Glomerular visceral epithelial cell (primary cell): ENCODE data around the gene USP13.
A peak's percentile ranks its signal among the peaks of the same experiment; 100 is the strongest.
"Not testable (repeated sequence)": the region's sequence is repeated elsewhere in the genome, so short reads cannot be mapped to it uniquely, and the experiment has no call there.

Source experiments
- DNase-seq: peaks from one replicate; pipeline ENCODE4 v3.0.0-alpha.2; 2016; ENCODE audit errors: extremely low spot score

Gene USP13, protein sequence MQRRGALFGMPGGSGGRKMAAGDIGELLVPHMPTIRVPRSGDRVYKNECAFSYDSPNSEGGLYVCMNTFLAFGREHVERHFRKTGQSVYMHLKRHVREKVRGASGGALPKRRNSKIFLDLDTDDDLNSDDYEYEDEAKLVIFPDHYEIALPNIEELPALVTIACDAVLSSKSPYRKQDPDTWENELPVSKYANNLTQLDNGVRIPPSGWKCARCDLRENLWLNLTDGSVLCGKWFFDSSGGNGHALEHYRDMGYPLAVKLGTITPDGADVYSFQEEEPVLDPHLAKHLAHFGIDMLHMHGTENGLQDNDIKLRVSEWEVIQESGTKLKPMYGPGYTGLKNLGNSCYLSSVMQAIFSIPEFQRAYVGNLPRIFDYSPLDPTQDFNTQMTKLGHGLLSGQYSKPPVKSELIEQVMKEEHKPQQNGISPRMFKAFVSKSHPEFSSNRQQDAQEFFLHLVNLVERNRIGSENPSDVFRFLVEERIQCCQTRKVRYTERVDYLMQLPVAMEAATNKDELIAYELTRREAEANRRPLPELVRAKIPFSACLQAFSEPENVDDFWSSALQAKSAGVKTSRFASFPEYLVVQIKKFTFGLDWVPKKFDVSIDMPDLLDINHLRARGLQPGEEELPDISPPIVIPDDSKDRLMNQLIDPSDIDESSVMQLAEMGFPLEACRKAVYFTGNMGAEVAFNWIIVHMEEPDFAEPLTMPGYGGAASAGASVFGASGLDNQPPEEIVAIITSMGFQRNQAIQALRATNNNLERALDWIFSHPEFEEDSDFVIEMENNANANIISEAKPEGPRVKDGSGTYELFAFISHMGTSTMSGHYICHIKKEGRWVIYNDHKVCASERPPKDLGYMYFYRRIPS

DNA sequence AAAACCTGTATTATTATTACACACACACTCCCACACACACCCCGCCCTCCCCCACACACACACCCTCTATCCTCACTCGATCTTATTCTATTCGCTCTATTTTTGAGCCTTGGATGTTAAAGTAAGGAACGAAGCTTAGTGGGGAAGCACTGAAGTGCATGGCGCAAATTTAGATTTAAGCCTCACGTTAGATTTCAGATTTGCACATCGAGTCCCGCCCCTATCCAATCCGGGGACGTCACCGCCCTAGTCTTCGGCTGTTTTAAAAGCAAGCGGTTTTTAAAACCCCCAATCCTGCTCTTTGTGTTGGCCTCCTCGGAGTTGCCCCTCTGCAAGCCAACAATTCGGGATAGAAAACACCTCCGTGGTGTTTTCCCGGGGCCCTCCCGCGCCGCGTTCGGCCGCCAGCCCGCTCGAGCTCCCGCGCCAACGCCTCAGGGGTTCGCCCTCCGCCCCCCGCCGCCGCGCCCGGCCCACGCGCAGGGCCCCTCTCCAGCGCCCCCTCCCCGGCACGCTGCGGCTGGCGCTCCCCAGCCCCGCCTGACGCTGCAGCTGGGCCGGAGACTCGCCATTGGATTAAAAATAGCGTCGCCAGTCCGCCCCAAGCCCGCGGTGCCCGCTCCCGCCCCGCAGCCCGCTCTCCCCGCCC, at the start of gene USP13:
USP13 (plus strand) TSS at position 594 of the 649 bp plus-strand sequence. CDS start 186 bp downstream, outside the sequence.
- DNase-seq: peak; percentile 74

DNA sequence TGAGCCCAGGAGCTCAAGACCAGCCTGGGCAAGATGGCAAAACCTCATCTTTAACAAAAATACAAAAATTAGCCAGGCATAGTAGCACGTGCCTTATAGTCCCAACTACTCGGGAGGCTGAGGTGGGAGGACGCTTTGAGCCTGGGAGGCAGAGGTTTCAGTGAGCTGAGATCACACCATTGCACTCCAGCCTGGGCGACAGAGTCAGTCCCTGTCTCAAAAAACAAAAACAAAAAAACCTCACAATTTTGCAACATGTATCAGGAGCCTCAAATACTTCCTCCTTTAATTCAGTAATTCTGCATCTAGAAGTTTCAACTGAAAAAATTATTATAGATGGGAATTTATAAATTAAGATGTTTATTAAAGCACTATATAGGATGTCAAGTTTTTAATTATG, 49.5 kb upstream of the USP13 start:
- no peak for DNase-seq

DNA sequence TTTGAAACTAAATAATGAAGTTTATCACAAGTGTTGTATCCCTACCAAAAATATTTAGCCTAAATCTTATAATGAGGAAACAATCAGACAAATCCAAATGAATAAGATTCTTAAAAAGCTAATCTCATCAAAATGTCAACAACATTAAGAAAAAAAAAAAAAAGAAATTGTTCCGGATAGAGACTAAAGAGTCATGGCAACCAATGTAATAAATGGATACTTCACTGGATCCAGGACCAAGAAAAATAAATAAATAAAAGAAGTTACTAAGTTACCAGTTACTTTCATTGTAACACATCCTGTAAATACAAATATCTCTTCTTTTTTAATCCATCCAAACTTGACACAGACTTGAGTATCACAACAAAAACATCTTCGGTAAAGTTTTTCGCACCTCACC, 49.0 kb upstream of the USP13 start:
- DNase-seq: peak; percentile 2

DNA sequence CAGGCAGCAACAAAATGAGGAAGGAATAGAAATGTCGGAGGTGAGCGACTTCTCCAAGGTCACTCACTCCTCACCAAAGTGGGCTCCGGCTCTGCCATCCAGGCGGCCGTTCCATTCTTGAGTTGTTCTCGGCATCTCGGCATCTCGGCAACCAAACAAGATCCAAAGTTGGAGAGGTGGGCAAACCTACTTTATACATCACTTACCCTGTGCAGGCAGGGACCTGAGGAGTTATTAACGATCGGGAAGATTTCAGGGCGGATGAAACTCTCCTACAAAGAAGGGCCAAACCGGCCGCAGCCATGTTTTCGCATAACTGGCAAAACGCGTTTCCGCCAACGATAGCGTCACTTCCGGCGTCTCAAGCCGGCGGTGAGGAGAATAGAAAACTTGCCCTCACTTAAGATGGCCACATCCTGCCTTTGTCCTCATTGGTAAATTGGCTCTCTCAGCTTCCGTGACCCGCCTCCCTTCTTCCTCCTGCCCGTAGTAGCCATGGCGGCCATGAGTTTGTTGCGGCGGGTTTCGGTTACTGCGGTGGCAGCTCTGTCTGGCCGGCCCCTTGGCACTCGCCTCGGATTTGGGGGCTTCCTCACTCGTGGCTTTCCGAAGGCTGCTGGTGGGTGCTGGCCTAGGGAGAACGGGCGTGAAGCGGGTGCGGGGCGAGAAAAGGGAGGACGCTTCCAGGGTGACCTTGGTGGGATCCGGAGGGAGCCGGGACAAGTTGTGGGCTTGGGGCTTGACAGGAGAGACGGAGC, 48.3 kb upstream of the USP13 start, which contains the start of the genes MRPL47 and NDUFB5:
MRPL47 (minus strand) TSS at position 318 of the 758 bp plus-strand sequence; CDS start at position 304, 14 bp downstream.
NDUFB5 (plus strand) TSS at position 474 of the 758 bp plus-strand sequence; CDS start at position 496, 22 bp downstream.
- DNase-seq: peak; percentile 90

DNA sequence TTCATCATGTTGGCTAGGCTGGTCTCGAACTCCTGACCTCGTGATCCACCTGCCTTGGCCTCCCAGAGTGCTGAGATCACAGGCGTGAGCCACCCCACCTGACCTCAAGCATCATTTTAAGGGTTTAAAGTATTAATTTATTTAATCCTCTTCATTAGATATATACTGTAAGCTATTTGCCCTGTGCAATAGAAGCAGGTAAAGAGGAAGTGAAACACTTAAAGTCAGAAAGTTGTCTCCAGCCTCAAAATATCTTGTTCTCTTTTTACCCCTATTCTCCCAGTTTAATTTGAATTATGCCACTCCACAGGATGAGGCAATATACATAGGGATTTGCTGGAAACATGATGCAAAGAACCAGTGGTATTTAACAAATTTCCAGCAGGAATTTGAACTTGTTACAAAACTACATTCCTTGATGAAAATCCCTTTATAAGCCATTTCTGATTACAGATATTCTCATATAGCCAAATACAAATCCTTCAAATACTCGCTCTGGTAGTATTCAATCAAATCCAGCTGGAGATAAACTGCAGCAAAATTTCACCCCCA, 46.2 kb upstream of the USP13 start:
- DNase-seq: no peak

DNA sequence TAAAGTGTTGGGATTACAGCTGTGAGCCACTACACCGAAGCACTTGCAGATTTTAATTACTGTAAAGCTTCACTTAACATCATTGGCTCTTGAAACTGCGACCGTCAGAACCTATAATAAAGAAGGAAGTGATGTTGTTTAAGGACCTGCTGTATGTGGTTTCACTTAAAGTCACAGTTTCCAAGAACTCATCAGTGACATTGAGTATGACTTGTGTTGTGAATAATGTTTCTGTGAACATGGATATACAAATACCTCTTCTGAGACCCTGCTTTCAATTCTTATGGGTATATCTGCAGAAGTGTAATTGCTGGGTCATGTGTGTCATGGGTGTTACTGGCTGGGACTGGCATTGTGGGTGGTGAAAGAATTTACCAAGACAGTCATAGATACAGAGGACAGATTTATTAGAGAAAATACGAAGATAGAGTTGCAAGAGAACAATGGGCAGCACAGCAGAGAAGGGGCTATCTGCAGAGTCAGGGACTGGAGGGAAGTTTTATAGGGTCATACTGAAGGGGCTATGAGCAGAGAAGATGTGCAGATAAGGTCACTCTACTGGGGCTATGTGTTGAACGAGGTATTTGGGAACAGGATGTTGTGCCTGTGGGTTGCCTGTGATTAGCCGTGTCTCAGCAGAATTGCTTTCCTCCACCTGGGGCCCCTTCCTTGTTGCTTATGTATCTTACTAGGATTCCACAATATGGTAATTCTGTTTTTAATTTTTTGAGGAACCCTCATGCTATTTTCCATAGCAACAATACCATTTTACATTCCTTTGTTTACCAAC, 43.7 kb upstream of the USP13 start:
- DNase-seq: no peak

DNA sequence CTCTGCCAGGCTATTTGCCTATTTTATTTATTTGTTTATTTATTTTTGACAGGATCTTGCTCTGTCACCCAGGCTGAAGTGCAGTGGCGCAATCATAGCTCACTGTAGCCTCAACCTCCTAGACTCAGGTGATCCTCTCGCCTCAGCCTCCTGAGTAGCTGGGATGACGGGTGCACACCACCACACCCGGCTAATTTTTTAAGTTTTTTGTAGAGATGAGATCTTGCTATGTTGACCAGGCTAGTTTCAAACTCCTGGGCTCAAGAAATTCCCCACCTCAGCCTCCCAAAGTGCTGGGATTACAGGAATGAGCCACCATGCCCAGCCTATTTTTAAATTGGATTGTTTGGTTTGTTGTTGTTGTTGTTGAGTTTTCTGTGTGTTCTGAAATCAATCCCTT, 42.8 kb upstream of the USP13 start:
- DNase-seq: no peak

DNA sequence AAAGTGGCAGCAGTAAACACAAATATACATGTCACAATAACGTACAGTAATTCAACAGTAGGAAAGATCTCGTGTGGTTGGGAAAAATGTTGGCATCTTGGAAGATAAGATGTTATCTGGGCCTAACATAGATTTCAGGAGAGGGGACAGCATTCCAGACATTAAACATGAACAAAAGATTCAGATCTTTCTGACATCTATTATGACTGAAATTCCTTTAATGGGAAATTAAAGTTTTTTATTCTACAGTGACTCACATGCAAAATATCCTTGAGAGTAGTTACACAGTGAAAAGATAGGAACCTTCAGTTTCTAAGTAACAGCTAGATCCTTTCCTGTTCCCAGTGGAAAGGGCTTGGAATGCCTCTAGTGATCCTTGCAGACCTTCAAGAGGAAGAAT, 39.0 kb upstream of the USP13 start:
- DNase-seq: peak; percentile 4

DNA sequence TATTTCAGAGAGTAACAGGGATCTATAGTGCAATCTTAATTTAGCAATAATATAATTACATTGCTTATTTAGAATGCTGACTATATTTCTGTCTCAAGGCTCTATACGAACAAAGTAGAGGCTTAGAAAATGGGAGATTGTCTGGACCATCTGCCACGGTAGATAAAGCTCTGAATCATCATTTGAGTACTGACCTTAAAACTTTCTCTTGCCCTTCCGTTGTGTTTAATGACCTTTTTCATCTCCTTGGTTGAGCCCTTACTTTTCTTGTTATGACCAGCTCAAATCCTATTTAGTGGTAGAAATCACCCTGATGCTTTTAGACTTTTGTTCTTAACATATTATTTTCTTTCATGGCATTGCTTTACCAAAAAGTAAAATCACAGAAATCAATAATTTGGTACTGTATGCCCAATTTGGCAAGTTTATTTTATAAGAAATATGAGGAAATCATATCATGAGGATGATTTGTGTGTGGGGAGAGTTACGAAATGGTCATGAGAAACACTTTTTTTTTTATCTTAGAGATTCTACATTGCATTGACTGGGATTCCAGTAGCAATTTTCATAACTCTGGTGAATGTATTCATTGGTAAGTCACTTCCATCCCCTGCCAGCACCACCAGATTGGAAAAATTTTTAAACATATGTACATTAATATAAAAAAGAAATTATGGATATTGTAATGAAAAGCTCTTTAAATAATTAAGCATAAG, 37.2 kb upstream of the USP13 start:
- DNase-seq: no peak

DNA sequence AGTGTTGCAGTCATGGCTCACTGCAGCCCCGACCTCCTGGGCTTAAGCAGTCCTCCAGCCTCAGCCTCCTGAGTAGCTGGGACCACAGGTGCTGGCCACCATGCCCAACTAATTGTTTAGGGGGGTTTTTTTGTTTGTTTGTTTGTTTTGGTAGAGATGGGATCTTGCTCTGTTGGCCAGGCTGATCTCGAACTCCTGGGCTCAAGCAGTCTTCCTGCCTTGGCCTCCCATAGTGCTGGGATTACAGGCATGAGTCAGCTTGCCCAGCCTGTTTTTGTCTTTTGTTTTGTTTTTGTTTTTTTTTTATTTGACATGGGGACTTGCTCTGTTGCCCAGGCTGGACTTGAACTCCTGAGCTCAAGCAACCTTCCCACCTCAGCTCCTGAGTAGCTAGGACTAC, 30.8 kb upstream of the USP13 start:
- DNase-seq: no peak

DNA sequence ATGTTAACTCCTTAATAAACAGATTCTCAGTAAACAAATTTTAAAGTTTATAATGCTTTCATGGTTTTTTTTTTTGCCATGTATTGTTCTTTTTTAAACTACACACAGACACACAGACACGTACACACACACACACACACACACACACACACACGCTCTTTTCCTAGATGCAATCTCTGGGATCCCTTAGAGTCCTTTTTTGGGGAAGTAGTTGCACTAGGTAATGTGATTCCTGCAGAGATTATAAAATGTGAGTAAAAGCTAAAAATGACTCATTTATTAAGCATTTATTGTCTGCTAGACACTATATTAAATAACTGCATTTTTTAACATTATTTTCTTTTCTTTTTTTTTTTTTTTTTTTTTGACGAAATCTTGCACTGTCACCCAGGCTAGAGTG, 28.4 kb upstream of the USP13 start:
- no peak for DNase-seq

DNA sequence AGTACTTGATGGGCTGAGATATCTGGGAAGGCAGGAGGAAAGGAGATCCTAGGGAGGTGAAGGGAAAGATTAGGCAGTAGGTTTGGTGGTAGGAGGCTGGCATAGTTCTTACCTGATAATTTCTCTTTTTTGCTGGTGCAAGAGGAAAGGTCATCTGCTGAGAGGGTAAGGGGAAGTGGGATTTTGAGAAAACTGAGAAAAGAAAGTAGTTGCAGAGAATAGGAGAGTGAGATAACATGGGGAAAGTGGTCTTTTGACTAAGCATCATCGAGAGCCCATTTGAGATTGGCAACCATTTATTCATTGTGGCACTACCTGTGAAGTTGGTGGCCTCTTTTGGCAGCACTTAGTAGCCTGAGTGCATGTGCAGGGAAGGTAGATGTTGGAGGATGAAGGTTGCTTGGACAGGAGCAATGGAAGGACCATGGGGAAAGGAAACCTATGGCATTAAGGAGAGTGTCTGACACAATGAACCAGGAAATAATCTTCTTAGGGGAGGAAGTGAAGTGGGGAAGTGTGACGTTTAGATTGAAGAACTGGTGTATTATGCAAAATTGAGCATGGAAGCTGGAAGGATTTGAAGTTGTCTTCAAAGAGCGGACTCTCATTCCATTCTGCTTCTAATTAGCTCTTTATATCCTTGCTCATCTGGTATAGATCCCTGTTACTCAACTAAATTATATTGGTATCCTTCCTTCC, 21.9 kb upstream of the USP13 start:
- no peak for DNase-seq

DNA sequence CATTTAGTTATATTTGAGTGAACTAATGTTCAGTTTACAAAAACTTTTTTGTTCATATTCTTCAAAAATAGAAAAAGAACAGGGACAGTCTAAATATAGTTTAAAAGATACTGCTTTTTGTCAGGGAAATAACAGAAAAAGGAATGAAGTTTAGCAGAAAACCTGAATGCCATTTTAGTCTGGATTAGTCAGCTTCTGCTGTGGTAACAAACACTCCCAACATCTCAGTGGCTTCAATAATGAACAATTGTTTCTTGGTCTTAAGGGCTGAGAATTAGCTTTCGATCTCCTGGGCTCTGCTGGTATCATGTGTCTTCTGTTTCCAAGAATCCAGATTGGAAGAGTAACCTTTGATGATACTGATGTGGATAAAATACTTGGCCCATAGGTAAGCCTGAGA, 12.4 kb upstream of the USP13 start:
- no peak for DNase-seq

DNA sequence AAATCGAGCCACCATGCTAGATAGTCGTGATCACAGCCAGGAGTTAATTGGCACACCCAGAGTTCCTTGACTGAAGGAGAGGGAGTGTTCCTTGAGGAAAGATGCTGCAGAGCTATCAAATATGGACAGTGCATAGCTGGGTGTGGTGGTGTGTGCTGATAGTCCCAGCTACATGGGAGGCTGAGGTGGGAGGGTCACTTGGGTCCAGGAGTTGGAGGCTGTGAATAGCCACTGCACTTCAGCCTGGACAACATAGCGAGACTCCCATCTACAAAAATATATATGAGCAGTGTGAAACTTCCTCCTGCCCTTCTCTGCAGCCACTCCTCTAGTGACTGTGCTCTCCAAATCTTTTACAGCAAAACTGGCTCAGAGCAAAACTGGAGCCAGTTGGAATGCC, 10.0 kb upstream of the USP13 start:
- DNase-seq: no peak

DNA sequence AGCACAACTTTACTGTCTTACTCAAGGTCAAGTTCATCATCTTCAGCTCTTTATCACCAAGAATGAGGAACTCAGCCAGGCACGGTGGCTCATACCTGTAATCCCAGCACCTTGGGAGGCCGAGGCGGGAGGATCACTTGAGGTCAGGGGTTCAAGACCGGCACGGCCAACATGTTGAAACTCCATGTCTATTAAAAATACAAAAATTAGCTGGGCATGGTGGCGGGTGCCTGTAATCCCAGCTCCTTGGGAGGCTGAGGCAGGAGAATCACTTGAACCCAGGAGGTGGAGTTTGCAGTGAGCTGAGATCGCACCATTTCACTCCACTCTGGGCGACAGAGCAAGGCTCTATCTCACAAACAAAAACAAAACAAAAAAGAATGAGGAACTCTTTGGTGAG, 9.0 kb upstream of the USP13 start:
- DNase-seq: not testable (repeated sequence)

DNA sequence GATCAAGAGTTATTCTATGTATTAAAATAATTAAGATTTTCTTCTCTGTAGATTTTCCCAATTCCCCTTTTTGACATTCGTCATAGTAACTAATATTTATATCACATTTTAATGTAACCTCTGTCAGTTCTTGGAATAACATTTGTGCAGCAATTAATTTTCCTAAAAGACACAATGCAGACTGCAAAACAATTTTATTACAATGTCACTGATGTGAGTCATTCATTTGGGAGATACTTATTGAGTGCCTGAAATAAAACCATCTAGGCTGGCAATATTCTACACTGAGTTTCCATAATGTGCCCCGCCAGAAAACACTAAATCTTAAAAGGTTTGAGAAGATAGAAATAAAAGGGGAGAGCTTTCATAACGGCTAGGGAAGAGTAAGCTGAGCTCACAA, 6.7 kb upstream of the USP13 start:
- no peak for DNase-seq

DNA sequence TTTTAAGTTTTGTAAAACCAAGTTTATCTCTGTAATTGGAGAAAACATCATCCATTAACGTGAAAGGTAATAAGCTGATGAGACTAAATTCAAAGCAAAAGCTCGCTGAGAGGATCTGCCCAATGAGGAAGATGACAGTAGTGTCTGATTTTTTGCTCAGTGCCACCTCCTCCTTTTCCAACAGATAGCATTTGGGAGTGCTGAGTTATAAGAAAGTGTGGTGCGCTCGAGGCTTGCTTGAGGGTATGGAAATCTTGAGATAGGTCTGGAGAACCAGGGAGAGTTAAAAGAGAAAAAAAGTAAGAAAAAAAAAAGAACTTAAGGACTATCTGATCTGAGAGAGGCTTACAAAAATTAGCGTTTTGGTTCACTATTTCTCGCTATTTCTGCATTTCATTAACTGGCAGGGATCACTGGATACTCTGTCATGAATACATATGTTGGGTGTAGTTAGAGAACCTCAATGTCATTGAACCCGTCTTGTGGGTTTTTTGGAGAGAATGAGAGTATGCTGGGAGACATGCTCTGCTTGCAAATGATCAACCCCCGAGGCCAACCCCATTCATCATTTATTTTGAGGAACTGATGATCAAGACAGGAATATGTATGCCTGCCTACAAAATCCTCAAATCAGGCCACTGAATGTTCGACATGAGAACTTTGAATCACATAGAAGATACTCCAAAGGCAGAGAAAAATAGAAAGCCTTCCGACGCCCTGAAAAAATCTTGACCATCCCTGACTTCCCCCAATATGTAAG, 973 bp upstream of the USP13 start:
- DNase-seq: no peak

DNA sequence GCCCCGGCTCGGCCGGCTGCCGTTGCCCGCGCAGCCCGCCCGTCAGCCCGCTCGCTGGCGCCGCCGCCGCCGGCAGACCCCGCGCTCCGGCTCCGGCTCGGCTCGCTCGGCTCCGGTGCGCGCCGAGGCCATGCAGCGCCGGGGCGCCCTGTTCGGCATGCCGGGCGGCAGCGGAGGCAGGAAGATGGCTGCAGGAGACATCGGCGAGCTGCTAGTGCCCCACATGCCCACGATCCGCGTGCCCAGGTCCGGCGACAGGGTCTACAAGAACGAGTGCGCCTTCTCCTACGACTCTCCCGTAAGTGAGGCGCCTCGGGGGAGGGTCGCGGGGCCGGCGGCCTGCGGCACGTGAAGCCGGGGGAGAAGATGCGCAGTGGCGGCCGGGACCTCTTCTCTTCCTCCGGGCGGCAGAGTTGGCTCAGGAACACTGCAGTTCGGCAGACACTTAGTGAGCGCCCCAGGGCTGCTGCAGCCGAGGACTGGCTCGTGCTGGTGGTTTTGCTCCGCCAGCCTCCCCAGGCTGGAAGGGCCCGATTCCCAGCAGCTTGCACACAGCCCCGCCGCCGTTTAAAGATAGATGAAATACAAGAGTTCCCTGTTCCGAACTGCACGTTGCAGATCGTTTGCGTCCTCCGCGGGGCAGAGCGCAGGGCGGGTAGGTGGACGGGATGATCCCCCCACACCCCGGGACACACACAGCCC, 407 bp downstream of the USP13 start:
- DNase-seq: peak; percentile 63
